Esophagus muscularis mucosa (tissue), 4 donors: ENCODE data around the gene COL19A1. TPM values are rescaled to one million over a fixed set of nuclear protein-coding genes. Genes with fewer than 3 reads are reported as not detected.

ENCODE experiments used
- DNase-seq: peaks from one replicate; pipeline ENCODE4 v3.0.0-alpha.2; 2017; ENCODE audit errors: extremely low spot score
- H3K27ac ChIP-seq, 4 donors: fragments of 200-600 bp; sonication (generic); replicated peaks in 1 of 4; 1 replicate in 3 of 4; 2 replicates in 1 of 4; pipeline ENCODE4 v1.5.1; 2016 to 2019; ENCODE audit warnings: mild to moderate bottlenecking in 1 of 4
- H3K27me3 ChIP-seq, 4 donors: fragments of 200-600 bp; sonication (generic); one replicate each; pipeline versions ENCODE4 v1.5.1 to v1.6.0; 2016 to 2019
- H3K36me3 ChIP-seq, 4 donors: fragments of 200-600 bp; sonication (generic); one replicate each; pipeline ENCODE4 v1.5.1; 2016 to 2019
- H3K4me1 ChIP-seq, 4 donors: fragments of 200-600 bp; sonication (generic); one replicate each; pipeline ENCODE4 v1.5.1; 2016 to 2019
- H3K4me3 ChIP-seq, 4 donors: fragments of 200-600 bp; sonication (generic); 1 replicate in 2 of 4; 2 replicates in 2 of 4; pipeline ENCODE4 v1.5.1; 2016 to 2019; ENCODE audit warnings: mild to moderate bottlenecking in 4 of 4, moderate library complexity in 1 of 4
- H3K9me3 ChIP-seq, 4 donors: fragments of 200-600 bp; sonication (generic); 1 replicate in 3 of 4; 2 replicates in 1 of 4; pipeline ENCODE4 v1.5.1; 2016 to 2019
- EP300 ChIP-seq: sonication (generic); formaldehyde crosslinking; IDR thresholded peaks from one replicate; pipeline ENCODE4 v1.6.1; 2017; ENCODE audit warnings: antibody characterized with exemption
- POLR2A ChIP-seq: fragments of 450-650 bp; IDR thresholded peaks from one replicate; pipeline ENCODE4 v1.6.1; 2017; ENCODE audit warnings: antibody characterized with exemption, moderate library complexity, mild to moderate bottlenecking, low read depth
- POLR2AphosphoS5 ChIP-seq, 2 donors: sonication (generic); formaldehyde crosslinking; IDR thresholded peaks; one replicate each; pipeline ENCODE4 v1.6.1; 2017; ENCODE audit warnings: antibody characterized with exemption in 2 of 2
- WGBS: methylation state at CpG from one replicate; pipeline ENCODE4 v1.1.5; 2018; 5-methylcytosine and 5-hydroxymethylcytosine counted together
- intact Hi-C: fragments of 100-400 bp; cut with DNase I; formaldehyde crosslinking; loops from one replicate; pipeline ENCODE4 v1.15.1; 2023
- total RNA-seq, 4 donors: library from RNA; depleted of rRNA; stranded (reverse); fragments of >200 nt; gene quantifications; one replicate each; pipeline versions ENCODE4 v1.1.0 to v1.2.1, GENCODE V29; 2016
- TF ChIP-seq, protein P1 (sequence below), 3 experiments: fragments of 200-600 bp in 2 of 3; fragments of 450-650 bp in 1 of 3; sonication (generic) in 2 of 3; IDR thresholded peaks; one replicate each; pipeline ENCODE4 v1.5.1; 2017 to 2019; ENCODE audit warnings: antibody characterized with exemption in 3 of 3, mild to moderate bottlenecking in 2 of 3, moderate library complexity in 1 of 3

Gene COL19A1
- total RNA-seq, 4 donors from 2014 or later: 1.7 to 4.0 (median 2.4) TPM

DNA sequence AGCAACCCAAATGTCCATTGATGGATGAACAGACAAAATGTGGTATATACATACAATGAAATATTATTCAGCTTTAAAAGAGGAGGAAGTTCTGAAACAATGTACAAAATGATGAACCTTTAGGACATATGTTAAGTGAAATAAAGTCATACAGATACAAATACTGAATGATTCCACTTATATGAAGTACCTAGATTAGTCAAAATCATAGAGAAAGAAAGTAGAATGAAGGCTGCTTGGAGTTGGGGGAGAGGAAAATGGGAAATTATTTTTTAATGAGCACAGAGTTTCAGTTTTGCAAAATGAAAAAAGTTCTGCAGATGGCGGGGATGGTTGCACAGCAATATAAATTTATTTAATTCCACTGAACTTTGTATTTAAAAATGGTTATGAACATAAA lies 12.4 kb downstream of the COL19A1 start:
- H3K27ac ChIP-seq: no peak overlapping the region
- H3K27me3 ChIP-seq: no peaks in the 10 kb centered on the region
- H3K9me3 ChIP-seq: no peaks in the 10 kb centered on the region
- H3K4me1 ChIP-seq: no peaks in the 10 kb centered on the region
- H3K4me3 ChIP-seq: no peak overlapping the region
- intact Hi-C loops: no loop called here
- DNase-seq: no peak
- no peaks in the 10 kb centered on the region for H3K36me3 ChIP-seq
- 100% methylated on average over 1 of the region's 1 CpG for WGBS
- TF ChIP-seq POLR2AphosphoS5 (IDR thresholded peaks at IDR 0.05) (no peak), EP300 (no peak), POLR2A (no peak)
- TF ChIP-seq, protein P1, sequence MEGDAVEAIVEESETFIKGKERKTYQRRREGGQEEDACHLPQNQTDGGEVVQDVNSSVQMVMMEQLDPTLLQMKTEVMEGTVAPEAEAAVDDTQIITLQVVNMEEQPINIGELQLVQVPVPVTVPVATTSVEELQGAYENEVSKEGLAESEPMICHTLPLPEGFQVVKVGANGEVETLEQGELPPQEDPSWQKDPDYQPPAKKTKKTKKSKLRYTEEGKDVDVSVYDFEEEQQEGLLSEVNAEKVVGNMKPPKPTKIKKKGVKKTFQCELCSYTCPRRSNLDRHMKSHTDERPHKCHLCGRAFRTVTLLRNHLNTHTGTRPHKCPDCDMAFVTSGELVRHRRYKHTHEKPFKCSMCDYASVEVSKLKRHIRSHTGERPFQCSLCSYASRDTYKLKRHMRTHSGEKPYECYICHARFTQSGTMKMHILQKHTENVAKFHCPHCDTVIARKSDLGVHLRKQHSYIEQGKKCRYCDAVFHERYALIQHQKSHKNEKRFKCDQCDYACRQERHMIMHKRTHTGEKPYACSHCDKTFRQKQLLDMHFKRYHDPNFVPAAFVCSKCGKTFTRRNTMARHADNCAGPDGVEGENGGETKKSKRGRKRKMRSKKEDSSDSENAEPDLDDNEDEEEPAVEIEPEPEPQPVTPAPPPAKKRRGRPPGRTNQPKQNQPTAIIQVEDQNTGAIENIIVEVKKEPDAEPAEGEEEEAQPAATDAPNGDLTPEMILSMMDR (IDR thresholded peaks at IDR 0.05): no peak

DNA sequence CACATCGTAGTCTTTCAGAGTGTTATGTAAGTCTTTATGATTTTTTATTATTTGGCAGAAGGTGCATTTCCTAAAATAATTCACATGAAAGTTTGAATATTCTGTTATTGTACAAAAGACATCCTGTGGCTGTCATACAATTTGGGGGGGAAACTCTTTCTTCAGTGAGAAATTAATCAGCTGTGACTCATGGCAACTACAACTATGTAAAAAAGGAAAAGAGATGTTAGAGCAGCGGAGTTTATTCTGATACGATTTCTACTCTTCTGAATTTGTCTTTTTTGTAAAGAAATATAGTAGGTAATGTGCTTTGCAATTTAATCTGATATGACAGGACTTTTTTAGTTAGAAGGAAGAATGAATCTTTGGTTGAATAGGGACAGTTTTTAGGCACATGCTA lies 14.2 kb downstream of the COL19A1 start:
- 71% methylated on average over 3 of the region's 3 CpGs for WGBS
- H3K9me3 ChIP-seq: no peaks in the 10 kb centered on the region
- TF ChIP-seq EP300 (no peak), POLR2AphosphoS5 (IDR thresholded peaks at IDR 0.05) (no peak), POLR2A (no peak)
- TF ChIP-seq, protein P1 (IDR thresholded peaks at IDR 0.05): no peak
- H3K4me3 ChIP-seq: no peak overlapping the region
- DNase-seq: no peak
- no peaks in the 10 kb centered on the region for H3K4me1 ChIP-seq
- H3K27ac ChIP-seq: no peak overlapping the region
- H3K27me3 ChIP-seq: no peaks in the 10 kb centered on the region
- intact Hi-C loops: no loop called here
- H3K36me3 ChIP-seq: no peaks in the 10 kb centered on the region

DNA sequence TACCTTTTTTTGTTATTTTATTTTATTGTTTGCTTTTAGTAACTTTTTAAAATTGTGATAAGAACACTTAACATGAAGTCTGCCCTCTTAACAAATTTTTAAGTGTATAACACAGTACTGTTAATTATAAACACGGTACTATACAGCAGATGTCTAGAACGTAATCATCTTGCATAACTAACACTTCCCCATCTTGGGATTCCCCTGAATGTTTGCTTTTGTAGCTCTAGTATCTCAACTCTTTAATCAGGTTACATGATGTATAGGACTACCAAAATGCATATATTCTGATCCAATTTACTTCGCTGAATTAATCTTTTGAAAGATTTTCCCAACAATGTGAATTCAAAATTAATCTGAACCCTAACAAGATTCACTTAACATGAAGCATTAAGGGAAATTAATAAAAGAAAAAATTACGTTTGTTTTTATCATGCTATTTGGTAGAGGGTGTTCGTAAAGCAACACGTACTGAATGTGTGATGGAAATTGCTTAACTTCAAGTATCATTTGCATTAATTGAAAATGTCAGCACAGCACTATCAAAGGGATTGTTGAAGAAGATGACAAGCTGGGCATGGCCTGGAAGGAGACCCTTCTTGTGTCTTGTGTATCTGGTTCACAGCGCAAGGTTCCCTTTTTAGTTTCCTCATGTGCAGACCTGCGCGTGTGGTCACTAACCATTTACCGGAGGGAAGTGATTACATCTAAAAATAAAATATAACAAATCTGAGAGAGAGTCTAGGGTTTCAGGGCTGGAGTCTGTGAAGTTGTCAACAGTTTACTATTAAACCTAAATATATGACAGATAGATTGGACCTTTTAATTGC lies 15.2 kb downstream of the COL19A1 start:
- DNase-seq: no peak
- Histone ChIP-seq H3K9me3 (no peaks in the 10 kb centered on the region), H3K27ac (no peak overlapping the region), H3K4me1 (no peaks in the 10 kb centered on the region), H3K36me3 (no peaks in the 10 kb centered on the region), H3K4me3 (no peak overlapping the region), H3K27me3 (no peaks in the 10 kb centered on the region)
- intact Hi-C loops: no loop called here
- TF ChIP-seq EP300: no peak
- TF ChIP-seq POLR2A: no peak
- no peak for TF ChIP-seq POLR2AphosphoS5 (IDR thresholded peaks at IDR 0.05)
- TF ChIP-seq, protein P1 (IDR thresholded peaks at IDR 0.05): no peak
- 74% methylated on average over 10 of the region's 10 CpGs for WGBS

DNA sequence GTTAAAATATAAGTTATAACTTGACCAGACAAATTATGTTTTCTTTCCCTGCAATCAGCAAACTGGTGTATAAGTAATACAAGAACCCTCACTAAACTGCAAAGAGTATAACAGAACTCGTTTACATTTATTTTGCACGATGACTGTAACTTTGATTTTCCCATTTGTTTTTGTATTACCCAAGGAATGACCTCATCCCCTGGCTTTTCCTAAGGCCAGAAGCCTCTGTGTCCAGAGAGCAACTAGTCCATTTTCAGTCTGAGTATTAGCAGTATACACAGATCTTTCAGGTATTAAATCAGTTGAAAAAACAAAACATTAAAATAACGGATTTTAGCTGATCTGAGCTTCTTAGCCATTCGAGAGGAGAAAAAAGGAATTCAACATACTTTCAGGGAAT lies 17.2 kb downstream of the COL19A1 start:
- intact Hi-C loops: no loop called here
- TF ChIP-seq, protein P1 (IDR thresholded peaks at IDR 0.05): no peak
- TF ChIP-seq EP300: no peak
- TF ChIP-seq POLR2A: no peak
- no peak for TF ChIP-seq POLR2AphosphoS5 (IDR thresholded peaks at IDR 0.05)

DNA sequence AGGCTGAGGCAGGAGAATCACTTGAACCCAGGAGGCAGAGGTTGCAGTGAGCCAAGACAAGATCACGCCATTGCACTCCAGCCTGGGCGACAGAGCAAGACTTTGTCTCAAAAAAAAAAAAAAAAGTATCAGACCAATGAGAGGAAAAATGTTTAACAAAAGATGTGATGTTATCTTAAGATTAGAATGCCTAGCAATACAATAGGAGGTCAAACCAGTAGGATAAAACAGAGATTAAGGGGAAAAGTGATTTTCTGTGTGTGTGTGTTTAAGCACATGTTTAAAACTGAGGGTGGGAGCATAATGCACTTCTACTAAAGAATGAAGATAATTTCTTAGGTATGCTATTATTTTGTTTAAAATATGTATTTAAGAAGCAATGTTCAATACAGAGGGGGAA lies 17.9 kb downstream of the COL19A1 start:
- Histone ChIP-seq H3K36me3 (no peaks in the 10 kb centered on the region), H3K27ac (no peak overlapping the region), H3K4me1 (no peaks in the 10 kb centered on the region), H3K9me3 (no peaks in the 10 kb centered on the region), H3K27me3 (no peaks in the 10 kb centered on the region), H3K4me3 (no peak overlapping the region)
- TF ChIP-seq POLR2AphosphoS5 (IDR thresholded peaks at IDR 0.05) (no peak), POLR2A (no peak), EP300 (no peak)
- TF ChIP-seq, protein P1 (IDR thresholded peaks at IDR 0.05): no peak
- DNase-seq: no peak
- intact Hi-C loops: no loop called here
- 100% methylated on average over 2 of the region's 2 CpGs for WGBS

More for the DNA sequence above, 17.2 kb downstream of the COL19A1 start:
- Histone ChIP-seq H3K4me1 (no peaks in the 10 kb centered on the region), H3K36me3 (no peaks in the 10 kb centered on the region), H3K4me3 (no peak overlapping the region), H3K27me3 (no peaks in the 10 kb centered on the region), H3K27ac (no peak overlapping the region), H3K9me3 (no peaks in the 10 kb centered on the region)
- DNase-seq: no peak
- WGBS: 47% methylated on average over 4 of the region's 4 CpGs
